HG02610 (cell line): ENCODE measurements around the gene SCYGR8.

Source experiments
- ATAC-seq: cut with Tn5 transposase; IDR thresholded peaks from one replicate; pipeline ENCODE4 v1.9.1; 2021; ENCODE audit warnings: mild to moderate bottlenecking, moderate library complexity; ENCODE audit not compliant: unreplicated experiment

The SCYGR8 gene

GRCh38 chr2:227759411-227760118 lies 13.9 kb downstream of the SCYGR8 start:
- no peak for ATAC-seq

DNA sequence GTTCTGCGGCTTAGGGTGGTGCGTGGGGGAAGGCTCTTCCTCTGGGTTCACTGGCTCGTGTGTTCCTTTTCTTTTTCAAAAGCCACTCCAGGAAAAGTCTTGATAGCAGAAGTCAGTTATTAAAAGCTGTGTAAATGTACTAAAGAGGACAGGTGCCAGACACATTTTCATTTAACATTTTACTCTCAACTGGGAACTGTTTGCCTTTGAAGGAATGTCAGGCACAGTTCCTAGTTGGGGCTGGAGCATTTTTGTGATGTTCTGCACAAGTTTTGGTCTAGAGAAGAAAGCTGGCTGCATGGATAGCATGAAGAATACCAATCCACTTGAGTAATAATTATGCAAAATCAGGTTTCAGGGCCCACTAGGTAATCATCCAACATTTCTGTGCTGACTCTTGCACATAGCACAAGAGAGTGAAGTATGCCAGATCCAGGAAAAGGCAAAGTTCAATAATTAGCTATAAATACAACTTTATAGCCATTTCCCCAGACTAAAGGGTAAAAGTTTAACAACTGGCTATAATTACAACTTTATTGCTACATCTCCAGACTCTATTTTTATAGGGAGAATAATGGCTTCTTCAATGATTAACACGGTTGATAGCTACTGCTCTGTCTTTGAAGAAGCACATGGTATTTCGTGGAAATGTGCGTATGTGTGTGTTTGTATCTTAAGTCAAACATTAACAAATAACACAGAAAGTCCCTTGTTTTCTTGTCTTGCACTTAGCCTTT lies 16.2 kb downstream of the SCYGR8 start:
- no peak for ATAC-seq

DNA sequence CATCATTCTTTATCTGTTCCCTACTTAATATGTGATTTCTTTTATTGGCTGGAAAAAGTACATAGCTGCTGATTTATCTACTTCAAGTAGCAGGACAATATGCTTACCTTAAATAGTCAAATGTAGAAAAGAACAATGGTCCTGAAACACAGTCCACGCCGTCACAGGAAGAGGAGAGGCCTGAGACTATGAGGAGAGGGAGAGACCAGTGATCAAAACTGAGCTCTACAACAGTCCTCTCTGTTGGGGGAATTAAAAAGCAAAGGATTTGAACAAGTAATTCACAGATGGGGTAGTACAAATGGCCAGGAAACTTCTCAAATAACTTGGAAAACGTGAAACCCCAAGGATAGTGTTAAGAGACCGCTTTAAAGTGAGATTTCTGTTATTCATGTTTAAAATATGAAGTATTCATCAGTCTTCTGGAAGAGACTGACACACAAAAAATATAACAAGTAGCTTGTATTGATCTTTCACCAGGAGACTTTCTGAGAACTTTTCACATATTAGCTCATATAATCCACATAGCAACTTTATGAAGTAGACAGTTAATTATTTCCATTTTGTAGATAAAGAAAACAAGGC lies 20.2 kb downstream of the SCYGR8 start:
- no peak for ATAC-seq

GRCh38 chr2:227766373-227766883 lies 20.7 kb downstream of the SCYGR8 start:
- peak; percentile 97 for ATAC-seq

- no peak for ATAC-seq
Observed at GRCh38 chr2:227767830-227768229, 22.1 kb downstream of the SCYGR8 start.

DNA sequence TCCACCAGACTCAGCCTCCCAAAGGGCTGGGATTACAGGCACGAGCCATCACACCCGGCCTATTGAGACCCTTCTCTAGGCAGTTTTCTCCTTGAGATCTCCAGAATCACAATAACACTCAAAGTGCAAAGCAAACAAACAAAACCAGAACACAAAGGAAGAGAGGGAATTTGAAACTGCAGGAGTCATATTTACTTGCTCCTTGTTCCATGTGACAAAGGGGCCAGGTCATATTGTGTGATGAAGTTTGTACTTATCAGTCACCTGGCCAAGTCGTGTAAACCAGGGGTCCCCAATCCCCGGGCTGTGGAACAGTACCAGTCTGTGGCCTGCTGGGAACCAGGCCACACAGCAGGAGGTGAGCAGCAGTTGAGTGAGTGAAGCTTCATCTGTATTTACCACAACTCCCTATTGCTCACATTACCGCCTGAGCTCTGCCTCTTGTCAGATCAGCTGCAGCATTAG lies 26.5 kb downstream of the SCYGR8 start:
- no peak for ATAC-seq

GRCh38 chr2:227772932-227773331 lies 27.2 kb downstream of the SCYGR8 start:
- peak; percentile 64 for ATAC-seq

DNA sequence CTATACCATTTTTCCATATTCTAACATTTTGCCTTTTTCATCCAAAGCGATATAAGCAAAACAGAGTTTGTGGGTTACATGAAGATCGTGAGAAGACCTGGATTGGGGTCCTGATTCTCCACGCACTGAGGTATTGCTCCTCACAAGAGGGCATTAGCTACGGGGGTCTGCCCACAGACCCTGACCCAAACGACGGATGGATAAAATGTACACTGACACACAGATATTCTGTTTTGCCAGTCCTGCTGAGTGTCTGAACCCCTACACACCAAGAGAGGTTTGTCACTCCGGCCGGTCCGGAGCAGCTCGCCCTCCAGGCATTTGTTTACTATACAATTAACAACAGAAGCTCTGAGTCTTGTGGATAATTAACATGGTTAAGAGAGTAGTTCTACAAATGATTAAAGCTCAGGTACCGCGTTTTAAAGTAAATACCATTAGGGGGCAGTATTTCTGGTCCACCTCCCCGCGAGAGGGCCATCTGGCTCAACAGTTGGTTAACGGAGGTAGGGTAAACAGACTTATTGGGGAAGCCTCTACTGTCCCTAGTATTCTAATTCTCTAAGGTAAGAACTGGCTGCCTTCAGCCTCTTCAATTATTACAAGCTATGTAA lies 28.4 kb downstream of the SCYGR8 start:
- peak; percentile 40 for ATAC-seq

DNA sequence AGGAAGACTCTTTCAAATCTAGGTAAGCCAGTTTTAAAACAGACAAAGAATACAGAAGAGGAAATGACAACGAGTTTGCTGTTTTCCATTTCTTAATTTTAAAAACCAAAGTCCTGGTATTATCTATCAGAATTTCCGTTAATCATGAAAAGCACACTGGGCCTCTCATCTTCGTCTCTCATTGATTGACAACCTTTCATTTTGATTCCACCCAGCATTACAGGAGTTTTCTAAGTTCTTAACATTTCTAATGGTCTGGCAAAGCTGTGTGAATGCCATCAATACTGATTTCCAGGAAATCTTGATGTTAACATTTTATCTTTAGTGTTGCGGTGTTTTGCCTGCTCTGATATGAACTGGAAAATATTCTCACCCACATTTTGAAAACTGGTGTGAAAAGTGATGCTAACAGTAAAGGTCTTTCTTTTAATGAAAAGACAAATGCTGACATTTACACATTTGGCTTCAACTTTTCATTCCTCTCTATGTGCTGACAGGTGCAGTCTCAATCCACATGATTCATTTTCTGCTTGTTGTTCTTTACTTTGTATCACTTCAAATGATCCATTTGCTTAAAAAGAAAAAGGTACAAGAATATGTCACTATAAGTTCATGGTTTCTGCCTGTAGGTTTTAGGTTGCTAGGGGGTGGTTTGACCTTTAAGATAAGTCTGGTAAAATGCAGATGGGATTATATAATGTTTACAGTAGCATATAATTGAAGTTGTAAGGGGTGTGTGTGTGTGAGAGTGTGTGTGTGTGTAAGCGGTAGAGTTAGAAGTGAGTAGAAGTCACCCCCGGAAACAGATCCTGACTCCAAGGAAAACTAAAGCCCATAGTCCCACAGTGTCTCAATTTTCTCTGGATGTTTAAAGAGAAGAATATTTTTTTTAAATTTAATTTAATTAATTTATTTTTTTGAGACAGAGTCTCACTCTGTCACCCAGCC lies 29.5 kb downstream of the SCYGR8 start:
- ATAC-seq, result no peak

DNA sequence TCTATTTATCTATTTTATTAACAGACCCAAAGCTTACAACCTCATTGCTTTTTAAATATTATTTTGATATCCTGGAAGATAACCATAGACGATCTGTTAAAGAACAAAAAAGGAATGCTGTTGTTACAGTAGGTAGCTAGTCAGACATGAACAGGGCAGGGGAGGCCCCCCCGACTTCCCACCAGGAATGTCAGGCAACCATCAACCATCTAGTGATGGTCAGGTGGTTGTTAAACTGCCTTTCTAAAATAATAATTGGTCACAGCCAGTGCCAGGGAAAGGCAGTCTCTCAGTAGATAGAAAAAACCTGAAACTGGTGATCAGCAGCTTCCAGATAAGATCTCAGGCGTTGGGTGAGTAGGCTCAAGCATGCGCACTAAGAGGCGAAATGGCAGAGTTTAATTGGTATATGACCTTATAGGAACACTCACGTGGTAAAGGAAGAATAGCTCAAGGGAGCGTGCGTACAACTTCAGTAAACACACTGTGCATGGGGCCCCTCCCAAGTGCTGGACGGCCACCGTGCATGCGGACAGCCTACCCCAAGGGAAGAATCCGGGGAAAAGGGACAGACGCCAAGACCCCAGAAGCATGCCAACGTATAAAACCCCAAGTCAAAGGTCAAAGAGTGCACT lies 35.4 kb downstream of the SCYGR8 start:
- ATAC-seq, result no peak

DNA sequence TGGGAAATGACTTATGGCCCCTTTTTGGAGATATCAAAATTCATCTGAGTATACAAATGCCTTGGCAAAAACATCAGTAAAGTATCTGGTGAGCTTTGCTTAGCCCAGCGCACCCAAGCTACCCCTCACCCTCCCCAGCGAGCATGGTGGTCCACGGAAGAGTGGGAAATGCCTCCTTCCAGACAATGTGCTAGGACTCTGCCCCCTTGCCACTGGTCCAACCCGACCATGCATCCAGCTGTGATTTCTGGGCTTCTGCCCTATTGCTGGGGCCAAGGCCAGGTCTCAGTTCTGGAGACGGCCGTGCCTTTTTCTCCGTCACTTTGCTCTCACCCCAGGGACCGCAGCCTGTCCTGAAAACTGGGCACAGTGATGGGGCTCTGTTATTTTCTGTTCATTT lies 36.1 kb downstream of the SCYGR8 start:
- ATAC-seq, result no peak

DNA sequence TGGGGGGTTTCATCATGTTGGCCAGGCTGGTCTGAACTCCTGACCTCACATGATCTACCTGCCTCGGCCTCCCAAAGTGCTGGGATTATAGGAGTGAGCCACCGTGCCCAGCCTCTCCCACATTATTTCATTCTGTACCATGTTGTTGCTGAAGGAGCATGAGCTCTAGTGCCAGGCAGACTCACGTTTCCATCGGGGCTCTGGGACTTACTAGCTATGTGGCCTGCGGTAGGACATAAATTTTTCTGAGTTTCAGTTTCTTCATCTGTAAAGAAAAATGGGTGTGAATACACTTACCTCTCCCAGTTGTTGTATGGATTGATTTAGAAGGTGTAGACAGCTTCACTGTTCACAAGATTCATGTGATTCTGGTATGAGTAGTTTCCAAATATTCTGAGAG lies 37.1 kb downstream of the SCYGR8 start:
- ATAC-seq, result peak; percentile 40

GRCh38 chr2:227783404-227784138 lies 37.9 kb downstream of the SCYGR8 start:
- ATAC-seq, result peak; percentile 96

DNA sequence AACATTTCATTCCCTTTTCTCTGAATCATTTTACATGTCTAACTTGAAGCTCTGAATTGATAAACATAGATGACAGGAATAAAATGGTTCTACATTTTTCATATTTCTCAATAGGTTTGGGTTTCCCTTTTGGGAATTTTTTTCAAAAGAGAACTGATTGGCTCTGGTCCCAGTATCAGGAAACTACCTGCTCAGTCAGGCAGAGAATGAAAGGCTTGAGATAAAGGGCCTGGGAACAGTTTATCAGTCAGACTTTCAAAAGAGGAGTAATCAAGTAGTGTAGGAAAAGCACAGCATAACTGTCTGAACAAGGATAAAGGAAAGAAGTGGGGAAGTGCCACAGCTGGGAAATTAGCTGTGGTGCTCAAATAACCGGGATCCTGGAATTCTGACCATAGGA lies 39.6 kb downstream of the SCYGR8 start:
- no peak for ATAC-seq

GRCh38 chr2:227788561-227789018 lies 42.9 kb downstream of the SCYGR8 start:
- ATAC-seq, result no peak

- ATAC-seq, result peak; percentile 43
Observed at GRCh38 chr2:227789803-227790202, 44.1 kb downstream of the SCYGR8 start.

- ATAC-seq, result no peak
Observed at GRCh38 chr2:227793148-227793712, 47.5 kb downstream of the SCYGR8 start.
